Heart right ventricle (tissue), 16 donors: ENCODE data around the gene ZBED6. TPM values are rescaled to one million over a fixed set of nuclear protein-coding genes. Genes with fewer than 3 reads are reported as not detected.
"Not testable (repeated sequence)": the region's sequence is repeated elsewhere in the genome, so short reads cannot be mapped to it uniquely, and the experiment has no call there.

Experiments used
- ATAC-seq, 8 donors: fragments of 200-7000 bp; cut with Tn5 transposase; one replicate each; pipeline ENCODE4 v1.9.1; 2020; ENCODE audit warnings: mild to moderate bottlenecking in 8 of 8, moderate library complexity in 8 of 8, moderate number of reproducible peaks in 1 of 8
- DNase-seq, 2 donors: peaks; one replicate each; pipeline ENCODE4 v3.0.0-alpha.2; 2020
- H3K27ac ChIP-seq, 10 donors: fragments of 200-600 bp; sonication (generic) in 2 of 10; one replicate each; pipeline versions ENCODE4 v1.5.0 to v1.8.0; 2020 to 2022; ENCODE audit warnings: mild to moderate bottlenecking in 3 of 10
- H3K27me3 ChIP-seq, 7 donors: fragments of 200-600 bp; one replicate each; pipeline ENCODE4 v1.8.0; 2021 to 2022; ENCODE audit warnings: mild to moderate bottlenecking in 2 of 7
- H3K36me3 ChIP-seq, 9 donors: fragments of 200-600 bp; sonication (generic) in 1 of 9; one replicate each; pipeline versions ENCODE4 v1.5.0 to v1.8.0; 2020 to 2022; ENCODE audit warnings: mild to moderate bottlenecking in 2 of 9
- H3K4me1 ChIP-seq, 9 donors: fragments of 200-600 bp; sonication (generic) in 1 of 9; one replicate each; pipeline versions ENCODE4 v1.5.0 to v1.8.0; 2020 to 2022; ENCODE audit warnings: mild to moderate bottlenecking in 4 of 9
- H3K4me3 ChIP-seq, 10 donors: fragments of 200-600 bp; sonication (generic) in 2 of 10; one replicate each; pipeline versions ENCODE4 v1.5.0 to v1.8.0; 2020 to 2022; ENCODE audit warnings: mild to moderate bottlenecking in 7 of 10, moderate library complexity in 2 of 10
- H3K9me3 ChIP-seq, 11 donors: fragments of 200-600 bp in 10 of 11; sonication (generic) in 2 of 11; one replicate each; pipeline versions ENCODE4 v1.5.0 to v1.8.0; 2013 to 2022; ENCODE audit warnings: mild to moderate bottlenecking in 2 of 11, control low read depth in 1 of 11, moderate library complexity in 1 of 11
- CTCF ChIP-seq, 9 donors: fragments of 200-600 bp; sonication (generic) in 2 of 9; IDR thresholded peaks; one replicate each; pipeline versions ENCODE4 v1.5.0 to v1.8.0; 2021 to 2022; ENCODE audit warnings: antibody characterized with exemption in 9 of 9, mild to moderate bottlenecking in 5 of 9, moderate library complexity in 1 of 9
- WGBS, 2 donors: extraction: QIAGEN DNeasy Blood & Tissue Kit; methylation state at CpG; one replicate each; pipeline ENCODE4 v1.1.7; 2013; ENCODE audit warnings: inconsistent platforms in 1 of 2; 5-methylcytosine and 5-hydroxymethylcytosine counted together
- intact Hi-C, 10 donors: fragments of 100-400 bp; cut with DNase I; formaldehyde crosslinking; loops; one replicate each; pipeline versions ENCODE4 v1.11.1 to v1.14.2; 2022
- polyA plus RNA-seq, 2 donors: library from polyadenylated mRNA; stranded (reverse); fragments of 200-250 nt; gene quantifications; one replicate each; pipeline ENCODE4 v1.2.3, GENCODE V29; 2013
- total RNA-seq, 10 donors: library from RNA; stranded (reverse); fragmentation: NEBNext Ultra II Directional in 3 of 10; extraction: Animal tissue kit (Norgen Biotek cat#: 25700) in 3 of 10; gene quantifications; one replicate each; pipeline versions ENCODE4 v1.2.1 to v1.2.4, GENCODE V29; 2021 to 2023
- donor health status: Arrhythmogenic right ventricular cardiomyopathy.
- donor health status: ischemic (EF 13 %, LVEDD 7.1; RV severe dilation, severe dysfunction).
- donor health status: healthy with polysubstance abuse.
- donor health status: DM: no; HTN: yes; CAD: no.
- donor health status: DM: no; HTN: no; CAD: no.
- donor health status: ischemic (EF 25% LVEDD 6.9; RV normal size, moderate dysfunction).
- donor health status: ischemic (EF 25% LVEDD 5.7; RV mildly dilated, moderate dysfunction).
- donor health status: healthy.
- donor health status: DM: yes; HTN: yes; CAD: no.
- donor health status: Ischemic cardiomyopathy.
- donor health status: ischemic (EF 35%, LVEDD 5.7; RV mildly dilated, moderate dysfunction).
- donor health status: nonischemic (EF 11% LVEDD 7.7; RV severe dilation, severe dysfunction).
- donor health status: DM: yes; HTN: yes; CAD: no.
- donor health status: PGD.
- donor health status: ischemic (EF 29% LVEDD 5.4; RV normal size, mild dysfunction).
- donor health status: nonischemic (EF 23%, LVEDD 6.1; RV moderate dilation, normal function).

ZBED6 gene
- total and polyA plus RNA-seq, 12 donors, result 0.51 to 19.4 (median 12.6) TPM

- ATAC-seq (no peak), DNase-seq (no peak)
- Histone ChIP-seq H3K36me3 (no peaks in the 10 kb centered on the region), H3K4me1 (peaks cover 0 to 4% (median 0%) of the 10 kb centered on the region in 9 donors), H3K9me3 (no peaks in the 10 kb centered on the region), H3K27ac (no peak overlapping the region), H3K27me3 (no peaks in the 10 kb centered on the region), H3K4me3 (no peak overlapping the region)
- intact Hi-C loops, result loop anchor here in 3 of 10 donors (5.0 to 10.0 kb wide), 4 partner anchors 38 to 1835 kb away; partner anchors contain the start of gene ATP2B4 (in 1 of the 3)
- 78 to 83% methylated on average over 3 of the region's 3 CpGs for WGBS, 2 donors
- TF ChIP-seq CTCF (IDR thresholded peaks at IDR 0.05), result no peak
Measured at GRCh38 chr1:203789966-203790365, 5.5 kb upstream of the ZBED6 start.

GRCh38 chr1:203791498-203791897 lies 3.9 kb upstream of the ZBED6 start:
- no peaks in the 10 kb centered on the region for H3K27me3 ChIP-seq
- no peak for ATAC-seq
- no peak overlapping the region for H3K4me3 ChIP-seq
- peaks cover 0 to 8% (median 2%) of the 10 kb centered on the region in 9 donors for H3K4me1 ChIP-seq
- no peaks in the 10 kb centered on the region for H3K36me3 ChIP-seq
- H3K9me3 ChIP-seq, result no peaks in the 10 kb centered on the region
- intact Hi-C loops, result loop anchor here in 2 of 10 donors (10.0 kb wide), 3 partner anchors 167 to 1833 kb away; partner anchors contain the start of gene ATP2B4 (in 1 of the 2)
- no peak for DNase-seq
- no peak overlapping the region for H3K27ac ChIP-seq
- no peak for TF ChIP-seq CTCF (IDR thresholded peaks at IDR 0.05)
- 69 to 87% methylated on average over 3 of the region's 3 CpGs for WGBS, 2 donors

GRCh38 chr1:203792486-203792885 lies 2.9 kb upstream of the ZBED6 start:
- H3K9me3 ChIP-seq, result no peaks in the 10 kb centered on the region
- DNase-seq, result no peak
- no peaks in the 10 kb centered on the region for H3K27me3 ChIP-seq
- TF ChIP-seq CTCF (IDR thresholded peaks at IDR 0.05), result no peak
- no peak for ATAC-seq
- H3K27ac ChIP-seq, result no peak overlapping the region
- intact Hi-C loops, result loop anchor here in 2 of 10 donors (10.0 kb wide), 3 partner anchors 168 to 1832 kb away; partner anchors contain the start of gene ATP2B4 (in 1 of the 2)
- peaks cover 0 to 6% (median 0%) of the 10 kb centered on the region in 9 donors for H3K36me3 ChIP-seq
- peaks cover 4 to 18% (median 12%) of the 10 kb centered on the region in 9 donors for H3K4me1 ChIP-seq
- 91 to 95% methylated on average over 2 of the region's 2 CpGs for WGBS, 2 donors
- no peak overlapping the region for H3K4me3 ChIP-seq

GRCh38 chr1:203793561-203793960 lies 1.9 kb upstream of the ZBED6 start:
- intact Hi-C loops, result loop anchor here in 2 of 10 donors (10.0 kb wide), 3 partner anchors 169 to 1831 kb away; partner anchors contain the start of gene ATP2B4 (in 1 of the 2)
- not testable (repeated sequence) for ATAC-seq
- 97% methylated on average over 7 of the region's 7 CpGs for WGBS, 2 donors

More at GRCh38 chr1:203793561-203793960, 1.9 kb upstream of the ZBED6 start:
- H3K4me1 ChIP-seq, result peaks cover 8 to 28% (median 23%) of the 10 kb centered on the region in 9 donors
- H3K27me3 ChIP-seq, H3K9me3 ChIP-seq, H3K27ac ChIP-seq, DNase-seq, H3K4me3 ChIP-seq: not testable (repeated sequence)
- peaks cover 0 to 17% (median 0%) of the 10 kb centered on the region in 9 donors for H3K36me3 ChIP-seq
